ENCODE data around the gene PTPN23.

DNA sequence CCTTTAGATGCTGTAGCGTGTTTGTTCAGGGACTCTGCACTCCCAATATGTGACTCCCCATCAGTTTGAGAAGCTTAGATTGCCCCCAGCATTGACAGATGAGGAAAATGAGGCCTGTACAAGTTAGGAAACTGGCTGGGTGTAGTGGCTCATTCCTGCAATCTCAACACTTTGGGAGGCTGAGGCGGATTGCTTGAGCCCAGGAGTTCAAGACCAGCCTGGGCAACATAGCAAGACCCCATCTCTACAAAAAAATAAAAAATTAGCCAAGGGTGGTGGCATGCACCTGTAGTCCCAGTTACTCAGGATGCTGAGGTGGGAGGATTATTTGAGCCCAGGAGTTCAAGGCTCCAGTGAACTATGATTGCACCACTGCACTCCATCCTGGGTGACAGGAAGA lies 14.0 kb upstream of the PTPN23 start:
- TF ChIP-seq, protein P1, sequence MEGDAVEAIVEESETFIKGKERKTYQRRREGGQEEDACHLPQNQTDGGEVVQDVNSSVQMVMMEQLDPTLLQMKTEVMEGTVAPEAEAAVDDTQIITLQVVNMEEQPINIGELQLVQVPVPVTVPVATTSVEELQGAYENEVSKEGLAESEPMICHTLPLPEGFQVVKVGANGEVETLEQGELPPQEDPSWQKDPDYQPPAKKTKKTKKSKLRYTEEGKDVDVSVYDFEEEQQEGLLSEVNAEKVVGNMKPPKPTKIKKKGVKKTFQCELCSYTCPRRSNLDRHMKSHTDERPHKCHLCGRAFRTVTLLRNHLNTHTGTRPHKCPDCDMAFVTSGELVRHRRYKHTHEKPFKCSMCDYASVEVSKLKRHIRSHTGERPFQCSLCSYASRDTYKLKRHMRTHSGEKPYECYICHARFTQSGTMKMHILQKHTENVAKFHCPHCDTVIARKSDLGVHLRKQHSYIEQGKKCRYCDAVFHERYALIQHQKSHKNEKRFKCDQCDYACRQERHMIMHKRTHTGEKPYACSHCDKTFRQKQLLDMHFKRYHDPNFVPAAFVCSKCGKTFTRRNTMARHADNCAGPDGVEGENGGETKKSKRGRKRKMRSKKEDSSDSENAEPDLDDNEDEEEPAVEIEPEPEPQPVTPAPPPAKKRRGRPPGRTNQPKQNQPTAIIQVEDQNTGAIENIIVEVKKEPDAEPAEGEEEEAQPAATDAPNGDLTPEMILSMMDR (IDR thresholded peaks at IDR 0.05): no peak
- TF ChIP-seq POLR2A (IDR thresholded peaks at IDR 0.05) (no peak), EP300 (IDR thresholded peaks at IDR 0.05; ENCODE audit: low read depth) (no peak)
